Activated CD8-positive, alpha-beta T cell treated with anti-CD3 and anti-CD28 coated beads, Interleukin-2, amount 10 ng/mL, durations not matched to agents 7 days and 5 days (primary cell): ENCODE data around the gene SDF2L1. TPM values are rescaled to one million over a fixed set of nuclear protein-coding genes. Genes with fewer than 3 reads are reported as not detected.
"Not testable (repeated sequence)": the region's sequence is repeated elsewhere in the genome, so short reads cannot be mapped to it uniquely, and the experiment has no call there.

Experiments
- ATAC-seq: fragments of 150-1000 bp; cut with Tn5 transposase; one replicate; pipeline ENCODE4 v1.10.0; 2021; ENCODE audit warnings: moderate library complexity
- CTCF ChIA-PET: fragments of 350-600 bp; sonication (Branson Sonifier 250); formaldehyde crosslinking; loops from one replicate; lab custom pipeline; 2021; ENCODE audit warnings: antibody characterized with exemption; lab: Charles Lee
- POLR2A ChIA-PET: fragments of 350-600 bp; sonication (Branson Sonifier 250); formaldehyde crosslinking; loops from one replicate; lab custom pipeline; 2021; ENCODE audit warnings: antibody characterized with exemption; lab: Charles Lee
- DNase-seq: peaks from one replicate; pipeline ENCODE4 v3.0.0-alpha.2; 2020
- H3K27ac Mint-ChIP-seq: one replicate; pipeline ENCODE4 v1.8.0; 2021; ENCODE audit warnings: mild to moderate bottlenecking, mixed read lengths
- H3K27me3 Mint-ChIP-seq: one replicate; pipeline ENCODE4 v1.8.0; 2021; ENCODE audit warnings: low read depth, mixed read lengths
- H3K36me3 Mint-ChIP-seq: one replicate; pipeline ENCODE4 v1.8.0; 2021; ENCODE audit warnings: low read depth, mixed read lengths
- H3K4me1 Mint-ChIP-seq: one replicate; pipeline ENCODE4 v1.8.0; 2021; ENCODE audit warnings: low read depth, mixed read lengths
- H3K4me3 Mint-ChIP-seq: one replicate; pipeline ENCODE4 v1.8.0; 2021; ENCODE audit warnings: mild to moderate bottlenecking, mixed read lengths
- H3K9me3 Mint-ChIP-seq: one replicate; pipeline ENCODE4 v1.8.0; 2022; ENCODE audit warnings: mixed read lengths; ENCODE audit not compliant: insufficient read depth
- total RNA-seq, 2 experiments: library from RNA; stranded (reverse); gene quantifications; one replicate each; pipeline ENCODE4 v1.2.3, GENCODE V29; 2021

SDF2L1 gene
- 10 to 100 TPM; 85.9 to 86.4 TPM for total RNA-seq

DNA sequence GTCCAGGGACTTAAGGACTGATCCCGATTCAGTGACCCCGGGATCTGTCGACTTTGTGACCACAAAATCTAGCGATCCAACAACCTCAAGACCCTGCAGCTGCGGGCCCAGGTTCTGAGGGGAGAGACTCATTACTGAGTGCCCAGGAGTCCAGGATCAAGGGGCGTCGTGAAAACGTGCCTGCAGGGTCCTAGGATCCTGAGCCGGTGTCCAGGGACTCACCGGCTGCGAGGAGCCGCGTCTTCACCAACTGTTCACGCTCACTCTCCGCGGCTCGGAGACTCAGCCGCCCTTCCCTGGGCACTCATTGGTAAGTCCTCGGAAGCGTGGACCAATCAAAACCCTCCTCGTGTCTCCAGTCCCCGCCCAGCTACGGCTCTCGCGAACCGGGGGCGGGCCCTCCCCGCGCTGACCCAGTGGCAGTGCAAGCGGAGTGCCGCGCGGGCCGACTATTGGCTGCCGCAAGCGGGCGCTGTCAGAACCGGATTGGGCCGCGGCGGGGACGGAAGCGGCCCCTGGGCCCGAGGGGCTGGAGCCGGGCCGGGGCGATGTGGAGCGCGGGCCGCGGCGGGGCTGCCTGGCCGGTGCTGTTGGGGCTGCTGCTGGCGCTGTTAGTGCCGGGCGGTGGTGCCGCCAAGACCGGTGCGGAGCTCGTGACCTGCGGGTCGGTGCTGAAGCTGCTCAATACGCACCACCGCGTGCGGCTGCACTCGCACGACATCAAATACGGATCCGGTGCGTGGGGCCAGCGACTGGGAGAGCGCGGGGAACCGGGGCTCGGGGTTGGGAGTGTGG lies at the start of gene SDF2L1:
SDF2L1 (plus strand) TSS at position 514 of the 795 bp plus-strand sequence; CDS start at position 549, 35 bp downstream.
- H3K4me3 Mint-ChIP-seq = peak within 1 kb of the TSS; percentile 92
- CTCF ChIA-PET = interaction anchor here (0.7 to 11.6 kb wide), 15 partner anchors 10 to 297 kb away, joined by 3 to 304 read pairs (median 7); partner anchors contain the start of genes CCDC116, PPIL2, UBE2L3 and YDJC
- no peaks in the 10 kb centered on the region for H3K27me3 Mint-ChIP-seq
- ATAC-seq (peak; percentile 98), DNase-seq (peak; percentile 99)
- POLR2A ChIA-PET = interaction anchor here (0.8 to 3.1 kb wide), 10 partner anchors 8 to 74 kb away, joined by 3 to 62 read pairs (median 5); partner anchors contain the start of genes CCDC116, PPIL2, UBE2L3 and YDJC
- peak within 1 kb of the TSS; percentile 96 for H3K27ac Mint-ChIP-seq
- H3K9me3 Mint-ChIP-seq = no peaks in the 10 kb centered on the region
- peaks cover 23% of the 10 kb centered on the region for H3K36me3 Mint-ChIP-seq
- peaks cover 38% of the 10 kb centered on the region for H3K4me1 Mint-ChIP-seq

GRCh38 chr22:21592422-21592821 lies 49.7 kb upstream of the SDF2L1 start:
- Mint-ChIP-seq H3K36me3 (peaks cover 49% of the 10 kb centered on the region), H3K27me3 (no peaks in the 10 kb centered on the region), H3K27ac (no peak overlapping the region), H3K4me1 (peaks cover 26% of the 10 kb centered on the region), H3K4me3 (no peak overlapping the region), H3K9me3 (no peaks in the 10 kb centered on the region)
- ChIA-PET POLR2A (interaction anchor here (1.1 kb wide), 1 partner anchor 10 kb away, joined by 4 read pairs; no protein-coding TSS in a partner anchor), CTCF (no interaction called here)
- DNase-seq (no peak), ATAC-seq (no peak)

DNA sequence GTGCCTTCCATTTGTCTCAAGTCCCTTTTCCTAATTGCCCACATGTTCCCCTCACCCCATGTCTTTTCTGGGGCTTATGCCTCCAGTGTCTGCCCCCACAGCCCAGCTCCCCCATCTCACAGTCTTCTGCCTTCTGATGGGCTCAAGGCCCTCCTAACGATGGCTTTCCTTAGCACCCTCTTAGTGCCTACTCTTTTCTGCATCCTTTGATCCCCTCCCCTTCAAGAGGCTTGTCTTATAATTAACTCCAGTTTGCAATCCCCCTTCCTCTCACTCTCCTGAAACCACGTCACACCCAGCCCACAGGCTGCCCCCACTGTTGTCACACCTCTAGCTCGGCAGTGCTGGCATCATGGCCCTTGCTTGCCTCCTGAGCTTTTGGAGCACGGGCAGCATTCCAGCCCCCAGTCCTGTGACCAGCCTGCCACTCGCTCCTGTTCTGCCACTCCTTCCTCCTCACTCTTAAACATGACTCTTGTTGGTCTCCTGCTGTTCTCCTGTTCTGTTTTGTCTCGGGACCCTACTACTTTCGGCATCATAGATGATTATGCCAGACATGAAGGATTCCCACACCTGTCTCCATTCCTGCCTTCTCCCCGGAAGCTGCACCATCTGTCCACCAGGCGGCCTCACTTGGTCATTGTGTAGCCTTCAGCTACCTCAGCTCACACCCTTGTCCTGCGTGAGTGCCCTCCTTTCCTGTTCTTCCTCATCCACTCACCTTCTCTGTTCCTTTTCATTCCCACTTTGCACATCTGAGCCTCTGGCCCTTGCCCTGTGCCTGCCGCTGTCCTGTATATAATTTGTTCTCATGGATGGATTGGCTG lies 48.5 kb upstream of the SDF2L1 start:
- POLR2A ChIA-PET = no interaction called here
- Mint-ChIP-seq H3K36me3 (peaks cover 51% of the 10 kb centered on the region), H3K27me3 (no peaks in the 10 kb centered on the region), H3K9me3 (no peaks in the 10 kb centered on the region), H3K4me3 (no peak overlapping the region), H3K4me1 (peaks cover 21% of the 10 kb centered on the region), H3K27ac (peak overlapping the region; percentile 2)
- no peak for ATAC-seq
- CTCF ChIA-PET = interaction anchor here (1.2 to 1.3 kb wide), 2 partner anchors 25 to 49 kb away, joined by 3 to 5 read pairs; partner anchors contain the start of gene SDF2L1
- no peak for DNase-seq

- Mint-ChIP-seq H3K4me1 (peaks cover 23% of the 10 kb centered on the region), H3K27me3 (no peaks in the 10 kb centered on the region), H3K36me3 (peaks cover 52% of the 10 kb centered on the region), H3K9me3 (no peaks in the 10 kb centered on the region), H3K27ac (no peak overlapping the region), H3K4me3 (no peak overlapping the region)
- ChIA-PET CTCF (no interaction called here), POLR2A (no interaction called here)
- no peak for ATAC-seq
- DNase-seq = no peak
Observed at GRCh38 chr22:21594865-21595452, 47.1 kb upstream of the SDF2L1 start.

- H3K4me3 Mint-ChIP-seq, POLR2A ChIA-PET, H3K27me3 Mint-ChIP-seq, H3K27ac Mint-ChIP-seq, DNase-seq, ATAC-seq, H3K9me3 Mint-ChIP-seq: not testable (repeated sequence)
- CTCF ChIA-PET = interaction anchor here (0.8 kb wide), 1 partner anchor 17 kb away, joined by 3 read pairs; no protein-coding TSS in a partner anchor
- Mint-ChIP-seq H3K36me3 (peaks cover 46% of the 10 kb centered on the region), H3K4me1 (peaks cover 18% of the 10 kb centered on the region)
Observed at GRCh38 chr22:21596356-21597135, 45.6 kb upstream of the SDF2L1 start.

- Mint-ChIP-seq H3K27ac (no peak overlapping the region), H3K27me3 (no peaks in the 10 kb centered on the region), H3K36me3 (peaks cover 46% of the 10 kb centered on the region), H3K4me1 (peaks cover 20% of the 10 kb centered on the region), H3K9me3 (no peaks in the 10 kb centered on the region), H3K4me3 (no peak overlapping the region)
- ATAC-seq = no peak
- CTCF ChIA-PET = interaction anchor here (1.1 to 1.2 kb wide), 2 partner anchors 13 to 45 kb away, joined by 3 to 7 read pairs; no protein-coding TSS in a partner anchor
- POLR2A ChIA-PET = no interaction called here
- DNase-seq = no peak
Observed at GRCh38 chr22:21598302-21598701, 43.8 kb upstream of the SDF2L1 start.

DNA sequence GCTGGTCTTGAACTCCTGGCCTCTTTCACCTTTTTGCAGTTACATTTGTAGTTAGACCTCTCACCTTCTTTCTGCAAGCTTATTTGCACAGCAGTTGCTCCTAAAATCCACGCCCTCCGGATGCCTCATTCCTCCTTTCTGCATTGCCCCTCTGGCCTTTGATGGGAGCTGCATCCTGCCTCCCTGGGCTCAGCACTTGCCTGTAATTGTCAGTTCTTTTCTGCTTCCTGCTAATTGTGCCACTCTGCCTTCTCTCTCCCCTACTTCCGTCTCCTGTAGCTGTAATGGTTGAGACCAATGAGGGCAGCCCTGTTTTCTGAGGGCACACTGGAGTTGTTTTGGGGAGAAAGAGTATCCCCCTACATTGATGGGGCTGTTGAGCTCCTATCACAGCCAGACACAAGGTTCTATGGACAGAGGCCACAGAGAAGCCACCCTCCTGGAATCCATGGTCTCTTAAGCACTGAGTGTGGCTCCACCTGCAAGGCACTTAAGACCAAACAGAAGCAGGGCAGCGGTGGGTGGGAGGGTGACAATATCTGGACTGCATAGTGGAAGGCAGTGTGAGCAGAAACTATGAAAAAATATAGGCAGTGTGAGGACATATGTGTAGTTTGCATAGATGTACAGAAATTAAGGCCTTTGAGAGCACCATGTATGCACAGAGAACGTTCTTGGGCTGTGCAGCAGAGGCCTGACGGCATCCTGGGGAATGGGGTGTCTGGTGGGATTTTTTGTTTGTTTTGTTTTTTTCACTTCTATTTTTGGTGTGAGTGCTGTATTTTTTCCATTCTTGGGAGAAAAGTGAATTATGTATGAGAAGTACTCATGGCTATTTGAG lies 42.8 kb upstream of the SDF2L1 start:
- DNase-seq = no peak
- H3K27me3 Mint-ChIP-seq = no peaks in the 10 kb centered on the region
- H3K4me3 Mint-ChIP-seq = no peak overlapping the region
- ATAC-seq = no peak
- ChIA-PET POLR2A (interaction anchor here (1.0 kb wide), 1 partner anchor 11 kb away, joined by 3 read pairs; no protein-coding TSS in a partner anchor), CTCF (interaction anchor here (1.1 kb wide), 1 partner anchor 14 kb away, joined by 3 read pairs; no protein-coding TSS in a partner anchor)
- H3K36me3 Mint-ChIP-seq = peaks cover 36% of the 10 kb centered on the region
- H3K27ac Mint-ChIP-seq = no peak overlapping the region
- H3K9me3 Mint-ChIP-seq = no peaks in the 10 kb centered on the region
- peaks cover 20% of the 10 kb centered on the region for H3K4me1 Mint-ChIP-seq

DNA sequence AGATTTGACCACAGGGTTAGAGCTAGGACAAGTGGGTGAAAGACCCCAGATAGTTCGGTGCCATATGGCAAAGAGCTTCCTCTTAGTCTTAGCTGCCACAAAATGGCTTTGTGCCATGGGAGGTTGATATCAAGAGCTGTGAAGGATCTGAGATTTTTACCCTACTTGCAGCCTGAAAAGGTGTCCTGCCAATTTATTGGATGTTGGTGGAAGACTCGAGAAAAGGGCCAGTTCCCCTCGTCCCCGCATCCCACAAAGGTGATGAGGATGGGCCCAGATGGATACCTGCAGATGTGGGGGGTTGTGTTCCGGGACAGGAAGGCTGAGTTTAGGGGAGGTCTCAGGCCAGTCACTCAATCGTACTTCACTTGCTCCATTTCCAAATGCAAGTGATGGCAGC lies 39.5 kb upstream of the SDF2L1 start:
- Mint-ChIP-seq H3K36me3 (peaks cover 21% of the 10 kb centered on the region), H3K4me1 (peaks cover 30% of the 10 kb centered on the region), H3K9me3 (no peaks in the 10 kb centered on the region), H3K27ac (no peak overlapping the region), H3K4me3 (no peak overlapping the region), H3K27me3 (no peaks in the 10 kb centered on the region)
- no peak for ATAC-seq
- ChIA-PET POLR2A (no interaction called here), CTCF (interaction anchor here (0.9 kb wide), 1 partner anchor 27 kb away, joined by 3 read pairs; the partner anchor contains the start of gene YDJC)
- no peak for DNase-seq

DNA sequence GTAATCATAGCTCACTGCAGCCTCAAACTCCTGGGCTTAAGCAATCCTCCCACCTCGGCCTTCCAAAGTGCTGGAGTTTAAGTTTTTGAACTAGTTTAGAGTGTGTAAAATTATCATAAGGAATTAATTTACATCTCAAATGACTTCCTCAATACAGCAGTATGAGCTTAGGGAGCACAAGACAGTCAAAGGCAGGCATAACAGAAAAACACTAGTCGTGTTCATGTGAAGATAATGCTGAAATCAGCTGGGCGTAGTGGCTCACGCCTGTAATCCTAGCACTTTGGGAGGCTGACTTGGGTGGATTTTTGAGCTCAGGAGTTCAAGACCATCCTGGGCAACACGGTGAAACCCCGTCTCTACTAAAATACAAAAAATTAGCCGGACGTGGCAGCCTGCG lies 38.1 kb upstream of the SDF2L1 start:
- DNase-seq = no peak
- H3K9me3 Mint-ChIP-seq = no peaks in the 10 kb centered on the region
- H3K4me3 Mint-ChIP-seq = no peak overlapping the region
- CTCF ChIA-PET = interaction anchor here (1.2 kb wide), 1 partner anchor 12 kb away, joined by 3 read pairs; no protein-coding TSS in a partner anchor
- ATAC-seq = no peak
- H3K27ac Mint-ChIP-seq = no peak overlapping the region
- H3K36me3 Mint-ChIP-seq = peaks cover 19% of the 10 kb centered on the region
- H3K4me1 Mint-ChIP-seq = peaks cover 24% of the 10 kb centered on the region
- POLR2A ChIA-PET = interaction anchor here (0.9 kb wide), 1 partner anchor 39 kb away, joined by 3 read pairs; no protein-coding TSS in a partner anchor
- no peaks in the 10 kb centered on the region for H3K27me3 Mint-ChIP-seq
